Mesodermal cell (in vitro differentiated cells): Measurements from ENCODE around the gene MACROD2.

Experiments
- H3K27ac ChIP-seq: 2 replicates; pipeline ENCODE4 v1.7.0; 2013; ENCODE audit warnings: mild to moderate bottlenecking, low read depth, low read length, moderate library complexity; ENCODE audit not compliant: severe bottlenecking
- H3K36me3 ChIP-seq: 2 replicates; pipeline ENCODE4 v1.7.1; 2013; ENCODE audit warnings: mild to moderate bottlenecking, low read length, moderate library complexity; ENCODE audit not compliant: control insufficient read depth, insufficient read depth
- H3K4me1 ChIP-seq: one replicate; pipeline ENCODE4 v1.7.1; 2013; ENCODE audit warnings: mild to moderate bottlenecking, low read length; ENCODE audit not compliant: insufficient read depth, control insufficient read depth, poor library complexity, severe bottlenecking
- H3K4me3 ChIP-seq: 2 replicates; pipeline ENCODE4 v1.7.0; 2013; ENCODE audit warnings: low read length, control low read depth, mild to moderate bottlenecking; ENCODE audit not compliant: insufficient read depth, poor library complexity, severe bottlenecking; ENCODE audit errors: extremely low read depth
- H3K9me3 ChIP-seq: 2 replicates; pipeline ENCODE4 v1.7.1; 2013; ENCODE audit warnings: mild to moderate bottlenecking, low read length, moderate library complexity; ENCODE audit not compliant: control insufficient read depth
- WGBS, 2 experiments: methylation state at CpG; one replicate each; pipeline ENCODE4 v1.1.5; 2013; ENCODE audit warnings: missing lambda C conversion rate in 2 of 2; ENCODE audit not compliant: insufficient coverage in 2 of 2; 5-methylcytosine and 5-hydroxymethylcytosine counted together

The MACROD2 gene

DNA sequence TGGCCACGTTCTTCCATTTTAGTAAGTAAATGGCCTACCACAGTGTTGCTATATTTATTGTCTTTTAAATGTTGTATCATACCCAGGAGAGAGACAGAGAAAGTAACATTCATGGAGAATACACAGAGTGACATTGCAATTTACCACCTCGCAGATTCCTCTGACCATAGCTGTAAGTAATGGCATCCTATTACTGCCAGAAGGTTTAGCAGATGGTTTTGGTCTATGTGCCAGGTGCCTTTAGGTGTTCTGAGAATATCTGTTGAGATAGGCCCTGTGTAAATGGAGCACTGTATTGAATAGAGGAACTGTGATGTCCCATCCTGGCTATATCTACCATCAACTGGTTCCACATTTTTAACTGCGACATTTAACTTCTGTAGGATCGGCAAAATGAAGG lies 2018.3 kb downstream of the MACROD2 start:
- Histone ChIP-seq H3K27ac (no peak overlapping the region), H3K4me3 (no peak overlapping the region), H3K9me3 (no peaks in the 10 kb centered on the region), H3K36me3 (no peaks in the 10 kb centered on the region), H3K4me1 (no peaks in the 10 kb centered on the region)
- WGBS, 2 experiments: 95 to 100% methylated on average over 3 to 4 of the region's 4 CpGs

GRCh38 chr20:16014436-16014835 lies 2019.1 kb downstream of the MACROD2 start:
- no peak overlapping the region for H3K4me3 ChIP-seq
- no peaks in the 10 kb centered on the region for H3K4me1 ChIP-seq
- 80 to 100% methylated on average over 1 of the region's 2 CpGs for WGBS, 2 experiments
- no peaks in the 10 kb centered on the region for H3K9me3 ChIP-seq
- H3K27ac ChIP-seq: no peak overlapping the region
- H3K36me3 ChIP-seq: no peaks in the 10 kb centered on the region

GRCh38 chr20:16017656-16018055 lies 2022.3 kb downstream of the MACROD2 start:
- H3K27ac ChIP-seq: no peak overlapping the region
- H3K4me1 ChIP-seq: peaks cover 9% of the 10 kb centered on the region
- no peaks in the 10 kb centered on the region for H3K9me3 ChIP-seq
- H3K36me3 ChIP-seq: no peaks in the 10 kb centered on the region
- H3K4me3 ChIP-seq: no peak overlapping the region
- WGBS, 2 experiments: 100% methylated on average over 1 of the region's 1 CpG; no CpG with 5 or more reads in 1 of the 2 experiments

GRCh38 chr20:16018881-16019280 lies 2023.6 kb downstream of the MACROD2 start:
- no peak overlapping the region for H3K4me3 ChIP-seq
- no peak overlapping the region for H3K27ac ChIP-seq
- H3K4me1 ChIP-seq: peaks cover 9% of the 10 kb centered on the region
- H3K36me3 ChIP-seq: no peaks in the 10 kb centered on the region
- H3K9me3 ChIP-seq: no peaks in the 10 kb centered on the region

DNA sequence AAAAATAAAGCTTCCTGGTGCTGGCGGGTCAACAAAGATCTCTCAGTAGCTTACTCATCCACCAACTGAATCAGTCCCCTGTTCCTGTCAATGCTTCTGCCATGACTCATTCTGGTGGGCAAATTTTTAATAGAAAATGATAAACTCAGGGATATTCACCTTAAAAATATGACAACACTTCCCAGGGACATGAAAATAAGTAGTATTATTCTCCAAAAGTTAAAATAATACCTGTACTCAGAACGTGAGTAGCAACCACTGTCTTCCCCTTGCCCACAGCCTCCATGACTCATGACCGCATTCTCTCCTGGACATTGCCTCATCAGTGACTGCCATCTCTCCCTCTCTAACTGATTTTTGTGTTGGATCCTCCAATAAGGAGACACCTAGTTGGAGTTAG lies 2025.7 kb downstream of the MACROD2 start:
- Histone ChIP-seq H3K4me3 (no peak overlapping the region), H3K27ac (no peak overlapping the region), H3K9me3 (no peaks in the 10 kb centered on the region), H3K36me3 (no peaks in the 10 kb centered on the region), H3K4me1 (peaks cover 9% of the 10 kb centered on the region)
- 50% methylated on average over 2 of the region's 3 CpGs; no CpG with 5 or more reads in 1 of the 2 experiments for WGBS, 2 experiments

- Histone ChIP-seq H3K9me3 (no peaks in the 10 kb centered on the region), H3K4me3 (no peak overlapping the region), H3K27ac (no peak overlapping the region), H3K36me3 (no peaks in the 10 kb centered on the region), H3K4me1 (peaks cover 9% of the 10 kb centered on the region)
- WGBS, 2 experiments: 73 to 83% methylated on average over 1 of the region's 1 CpG
Measured at GRCh38 chr20:16025084-16025483, 2029.8 kb downstream of the MACROD2 start.

GRCh38 chr20:16027686-16028085 lies 2032.4 kb downstream of the MACROD2 start:
- Histone ChIP-seq H3K36me3 (no peaks in the 10 kb centered on the region), H3K27ac (no peak overlapping the region), H3K9me3 (no peaks in the 10 kb centered on the region), H3K4me3 (no peak overlapping the region), H3K4me1 (no peaks in the 10 kb centered on the region)

GRCh38 chr20:16028923-16029322 lies 2033.6 kb downstream of the MACROD2 start:
- WGBS, 2 experiments: 88 to 94% methylated on average over 6 of the region's 6 CpGs
- Histone ChIP-seq H3K36me3 (no peaks in the 10 kb centered on the region), H3K4me3 (no peak overlapping the region), H3K27ac (no peak overlapping the region), H3K4me1 (no peaks in the 10 kb centered on the region), H3K9me3 (no peaks in the 10 kb centered on the region)

GRCh38 chr20:16030253-16030652 lies 2034.9 kb downstream of the MACROD2 start:
- H3K27ac ChIP-seq: no peak overlapping the region
- WGBS, 2 experiments: no CpG with 5 or more reads among the region's 2 CpGs

DNA sequence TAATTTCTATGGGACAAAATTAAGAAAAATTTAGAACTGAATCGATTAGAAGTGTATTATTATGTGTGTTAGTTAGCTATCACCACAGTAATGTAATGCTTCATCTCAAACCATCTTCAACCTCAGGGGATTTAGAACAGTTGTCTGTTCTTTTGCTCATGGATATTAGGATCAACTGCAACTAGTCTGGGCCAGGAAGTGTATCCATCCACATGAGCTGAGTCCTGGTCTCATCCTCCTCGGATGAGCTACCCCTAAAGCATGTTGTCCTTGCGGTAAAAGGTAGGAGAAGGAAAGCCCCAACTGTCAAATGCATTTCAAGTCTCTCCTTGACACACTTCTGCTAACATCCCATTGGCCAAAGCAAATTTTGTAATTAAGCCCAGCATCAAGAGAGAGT lies 2040.3 kb downstream of the MACROD2 start:
- Histone ChIP-seq H3K4me1 (no peaks in the 10 kb centered on the region), H3K36me3 (no peaks in the 10 kb centered on the region), H3K27ac (no peak overlapping the region), H3K9me3 (no peaks in the 10 kb centered on the region), H3K4me3 (no peak overlapping the region)
- no CpG with 5 or more reads among the region's 3 CpGs for WGBS, 2 experiments

More at GRCh38 chr20:16030253-16030652, 2034.9 kb downstream of the MACROD2 start:
- Histone ChIP-seq H3K4me1 (no peaks in the 10 kb centered on the region), H3K36me3 (no peaks in the 10 kb centered on the region), H3K4me3 (no peak overlapping the region), H3K9me3 (no peaks in the 10 kb centered on the region)

DNA sequence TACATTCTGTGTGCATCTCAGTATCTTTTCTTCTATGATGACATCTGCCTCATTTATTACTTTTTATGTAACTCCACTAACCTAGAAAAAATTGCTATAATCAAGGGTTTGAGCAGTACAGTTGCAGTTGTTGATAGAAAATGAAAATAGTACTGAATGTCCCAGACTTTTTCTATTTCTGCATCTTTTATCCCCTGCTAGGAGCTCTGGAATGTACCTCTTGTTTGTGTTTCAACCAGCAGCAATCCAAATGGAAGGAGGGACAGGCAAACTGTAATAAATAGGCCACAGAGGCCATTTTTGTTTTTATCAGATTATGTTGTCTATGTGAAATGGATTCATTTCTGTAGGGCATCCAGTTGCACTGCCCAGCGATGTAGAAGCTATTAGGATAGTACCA lies 2041.0 kb downstream of the MACROD2 start:
- no peak overlapping the region for H3K4me3 ChIP-seq
- no peaks in the 10 kb centered on the region for H3K36me3 ChIP-seq
- H3K27ac ChIP-seq: no peak overlapping the region
- no peaks in the 10 kb centered on the region for H3K4me1 ChIP-seq
- no CpG with 5 or more reads among the region's 1 CpG for WGBS, 2 experiments
- H3K9me3 ChIP-seq: no peaks in the 10 kb centered on the region

DNA sequence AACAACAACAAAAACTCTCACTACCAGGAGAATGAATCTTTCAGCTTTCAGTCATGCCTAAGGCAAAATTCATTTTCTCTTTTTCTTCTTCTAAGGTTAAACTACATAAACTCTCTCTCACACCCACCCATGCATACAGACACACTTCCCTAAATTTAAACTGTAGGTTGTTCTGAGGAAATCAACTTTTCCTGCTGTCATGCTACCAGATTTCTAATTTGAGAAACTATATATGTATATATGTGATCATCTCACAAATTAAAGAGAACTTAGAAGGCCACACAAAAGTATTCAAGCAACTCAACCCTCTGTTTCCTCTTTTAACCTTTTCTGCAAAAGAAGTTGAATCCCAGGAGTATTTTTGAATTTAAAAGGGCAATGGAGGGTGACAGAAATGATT lies 2045.4 kb downstream of the MACROD2 start:
- Histone ChIP-seq H3K27ac (no peak overlapping the region), H3K36me3 (no peaks in the 10 kb centered on the region), H3K4me3 (no peak overlapping the region), H3K9me3 (no peaks in the 10 kb centered on the region), H3K4me1 (no peaks in the 10 kb centered on the region)
